Neural progenitor cell (in vitro differentiated cells): Measurements from ENCODE around the gene ALDH18A1.

Experiments used
- CTCF ChIP-seq: fragments of 200-600 bp; sonication (generic); IDR thresholded peaks from 2 replicates; pipeline ENCODE4 v1.5.1; 2017; ENCODE audit warnings: antibody characterized with exemption, mild to moderate bottlenecking
- EZH2 ChIP-seq: fragments of 200-600 bp; sonication (generic); IDR thresholded peaks from 2 replicates; pipeline ENCODE4 v1.6.1; 2017; ENCODE audit warnings: antibody characterized with exemption, mild to moderate bottlenecking, moderate library complexity

- TF ChIP-seq CTCF (no peak), EZH2 (no peak)
Observed at GRCh38 chr10:95573527-95573926, 83.0 kb downstream of the ALDH18A1 start.
